ENCODE measurements around the gene CC2D2A. TPM values are rescaled to one million over a fixed set of nuclear protein-coding genes. Genes with fewer than 3 reads are reported as not detected.
"Not testable (repeated sequence)": the region's sequence is repeated elsewhere in the genome, so short reads cannot be mapped to it uniquely, and the experiment has no call there.

The CC2D2A gene
- total RNA-seq, 2 donors from 2014 or later, result 2.6 to 8.3 TPM

- no peak for DNase-seq
- no peaks in the 10 kb centered on the region for H3K36me3 ChIP-seq
- no peak overlapping the region for H3K4me3 ChIP-seq
- H3K9me3 ChIP-seq, result no peaks in the 10 kb centered on the region
- TF ChIP-seq CTCF (IDR thresholded peaks at IDR 0.05), result no peak
- H3K27me3 ChIP-seq, result no peaks in the 10 kb centered on the region
- H3K4me1 ChIP-seq, result no peaks in the 10 kb centered on the region
- intact Hi-C loops (cut with DNase I), result no loop called here
- H3K9ac ChIP-seq (ENCODE audit: low read depth in 2 of 2, low read length in 2 of 2), result no peak overlapping the region
- no peak overlapping the region for H3K27ac ChIP-seq
These were observed 142.5 kb downstream of the CC2D2A start for GRCh38 chr4:15612136-15612535.

- intact Hi-C loops (cut with DNase I); H3K4me1 ChIP-seq; H3K9me3 ChIP-seq; H3K27me3 ChIP-seq; H3K4me3 ChIP-seq; H3K9ac ChIP-seq (ENCODE audit: low read depth in 2 of 2, low read length in 2 of 2); H3K27ac ChIP-seq; H3K36me3 ChIP-seq; DNase-seq: not testable (repeated sequence)
These were observed 145.2 kb downstream of the CC2D2A start for GRCh38 chr4:15614891-15615290.

GRCh38 chr4:15617407-15617806 lies 147.7 kb downstream of the CC2D2A start:
- H3K9me3 ChIP-seq; H3K27ac ChIP-seq; H3K27me3 ChIP-seq; H3K9ac ChIP-seq (ENCODE audit: low read depth in 2 of 2, low read length in 2 of 2); H3K4me3 ChIP-seq; H3K36me3 ChIP-seq; DNase-seq; H3K4me1 ChIP-seq; intact Hi-C loops (cut with DNase I): not testable (repeated sequence)

GRCh38 chr4:15636818-15637217 lies 167.1 kb downstream of the CC2D2A start:
- Histone ChIP-seq H3K27ac (no peak overlapping the region), H3K27me3 (no peaks in the 10 kb centered on the region), H3K4me1 (no peaks in the 10 kb centered on the region), H3K9ac (ENCODE audit: low read depth in 2 of 2, low read length in 2 of 2) (no peak overlapping the region), H3K36me3 (peaks cover 3% of the 10 kb centered on the region), H3K9me3 (no peaks in the 10 kb centered on the region), H3K4me3 (no peak overlapping the region)
- DNase-seq, result no peak
- intact Hi-C loops (cut with DNase I), result no loop called here
- TF ChIP-seq CTCF (IDR thresholded peaks at IDR 0.05), result no peak

GRCh38 chr4:15638418-15638817 lies 168.7 kb downstream of the CC2D2A start:
- no peaks in the 10 kb centered on the region for H3K9me3 ChIP-seq
- no peaks in the 10 kb centered on the region for H3K27me3 ChIP-seq
- peaks cover 3% of the 10 kb centered on the region for H3K36me3 ChIP-seq
- no peak for TF ChIP-seq CTCF (IDR thresholded peaks at IDR 0.05)
- no peak overlapping the region for H3K27ac ChIP-seq
- DNase-seq, result no peak
- no peaks in the 10 kb centered on the region for H3K4me1 ChIP-seq
- intact Hi-C loops (cut with DNase I), result no loop called here
- no peak overlapping the region for H3K9ac ChIP-seq (ENCODE audit: low read depth in 2 of 2, low read length in 2 of 2)
- H3K4me3 ChIP-seq, result no peak overlapping the region

GRCh38 chr4:15648600-15648999 lies 178.9 kb downstream of the CC2D2A start:
- H3K4me3 ChIP-seq, result no peak overlapping the region
- DNase-seq, result no peak
- peaks cover 8% of the 10 kb centered on the region for H3K4me1 ChIP-seq
- no peak for TF ChIP-seq CTCF (IDR thresholded peaks at IDR 0.05)
- intact Hi-C loops (cut with DNase I), result loop anchor here (10.0 kb wide), 1 partner anchor 164 kb away; no protein-coding TSS in a partner anchor
- H3K9ac ChIP-seq (ENCODE audit: low read depth in 2 of 2, low read length in 2 of 2), result no peak overlapping the region
- no peaks in the 10 kb centered on the region for H3K9me3 ChIP-seq
- no peak overlapping the region for H3K27ac ChIP-seq
- H3K27me3 ChIP-seq, result no peaks in the 10 kb centered on the region
- no peaks in the 10 kb centered on the region for H3K36me3 ChIP-seq
